Activated CD4-positive, alpha-beta T cell treated with anti-CD3 and anti-CD28 coated beads for 48 hours (primary cell): ENCODE data around the gene EVI5L.
A peak's percentile ranks its signal among the peaks of the same experiment; 100 is the strongest.
"Not testable (repeated sequence)": the region's sequence is repeated elsewhere in the genome, so short reads cannot be mapped to it uniquely, and the experiment has no call there.

Source experiments
- DNase-seq: peaks from one replicate; pipeline ENCODE4 v3.0.0-alpha.2; 2020

Gene EVI5L

DNA sequence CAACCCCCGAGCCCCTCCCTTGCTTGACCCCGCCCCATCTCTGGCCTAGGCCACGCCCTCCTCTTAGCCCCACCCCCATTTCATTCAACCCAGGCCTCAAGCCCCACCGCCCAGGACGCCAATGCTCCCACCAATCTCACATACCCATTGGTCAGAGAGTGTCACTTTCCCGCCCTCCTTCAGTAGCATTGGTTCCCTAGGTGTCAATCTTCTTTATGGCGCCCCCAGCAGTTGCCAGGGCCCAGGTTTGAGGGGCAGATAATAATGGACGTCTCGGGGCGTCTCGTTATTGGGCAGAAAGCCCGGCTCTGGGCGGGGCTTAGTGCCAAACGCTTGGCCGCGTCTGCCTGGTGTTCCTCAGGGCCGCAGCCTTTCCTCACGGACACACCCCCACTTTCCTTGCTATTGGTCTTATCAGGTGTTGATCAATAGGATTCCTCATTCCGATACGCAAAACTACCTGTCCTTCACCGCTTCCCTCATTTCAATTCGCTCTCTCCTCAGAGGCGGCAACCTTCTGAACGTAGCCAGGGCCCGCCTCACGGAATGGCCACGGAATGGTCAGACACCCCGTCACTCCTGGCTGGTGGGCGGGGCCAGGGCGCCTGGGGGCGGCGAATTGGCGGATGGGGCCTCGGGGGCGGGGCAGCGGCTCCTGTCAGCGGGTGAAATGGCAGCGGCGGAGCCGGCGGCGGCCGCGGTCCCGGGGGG, at the start of gene EVI5L:
EVI5L (plus strand) TSS at position 658 of the 711 bp plus-strand sequence. CDS start 16,325 bp downstream, outside the sequence.
- DNase-seq = peak; percentile 99

DNA sequence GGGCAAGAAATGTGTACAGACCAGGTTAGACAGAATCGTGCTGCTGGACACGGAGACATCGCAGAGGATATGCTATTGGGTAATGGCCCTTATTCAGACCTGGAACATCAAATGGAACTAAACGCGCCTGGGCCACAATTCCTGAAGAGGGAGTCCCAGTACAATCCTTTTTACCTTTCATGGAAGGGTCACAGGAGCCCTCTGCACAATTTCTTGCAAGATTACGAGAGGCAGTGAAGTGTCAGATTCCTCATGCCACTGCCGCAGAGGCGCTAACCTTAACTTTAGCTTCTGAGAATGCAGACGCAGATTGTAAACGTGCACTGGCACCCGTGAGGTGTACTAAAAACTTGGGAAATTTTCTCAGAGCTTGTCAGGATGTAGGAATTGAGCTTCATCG, 48.9 kb upstream of the EVI5L start:
- DNase-seq = no peak

DNA sequence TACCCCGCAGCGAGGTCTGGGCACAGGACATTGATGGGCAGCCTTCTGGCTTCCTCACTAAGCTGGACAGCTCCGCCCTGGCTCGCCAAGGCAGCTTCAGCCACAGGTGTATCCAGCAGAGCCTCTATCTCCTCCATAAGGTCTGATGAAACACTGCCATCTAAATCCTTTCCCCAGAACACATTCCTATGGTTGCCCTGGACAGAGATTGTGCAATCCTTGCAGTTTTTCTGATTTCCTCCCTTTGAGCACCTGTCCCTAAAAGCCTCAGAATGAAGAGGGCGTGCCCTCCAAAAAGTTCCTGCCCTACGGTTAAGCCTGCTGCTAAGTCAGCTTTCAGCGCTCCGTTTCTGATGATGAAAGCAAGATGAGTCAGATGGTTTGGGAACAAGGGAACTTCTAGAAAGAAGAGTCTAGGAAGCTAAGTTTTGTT, 46.0 kb upstream of the EVI5L start:
- no peak for DNase-seq

DNA sequence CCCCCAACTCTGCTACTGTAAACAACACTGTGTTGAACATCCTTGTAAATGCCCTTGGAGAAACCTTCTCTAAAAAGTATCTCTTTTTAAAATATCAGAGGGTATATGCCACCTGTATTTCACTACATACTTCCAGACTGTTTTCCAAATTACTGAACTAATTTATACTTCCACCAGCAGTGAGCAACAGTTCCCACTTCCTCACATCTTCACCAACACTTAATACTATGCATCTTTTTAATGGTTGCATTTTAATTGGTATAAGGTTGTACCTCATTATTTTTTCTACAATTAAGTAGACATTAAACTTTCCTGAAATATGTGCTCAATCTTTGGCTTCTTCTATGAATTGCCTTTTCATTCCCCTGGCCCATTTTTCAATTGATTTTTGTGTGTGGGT, 45.2 kb upstream of the EVI5L start:
- no peak for DNase-seq

DNA sequence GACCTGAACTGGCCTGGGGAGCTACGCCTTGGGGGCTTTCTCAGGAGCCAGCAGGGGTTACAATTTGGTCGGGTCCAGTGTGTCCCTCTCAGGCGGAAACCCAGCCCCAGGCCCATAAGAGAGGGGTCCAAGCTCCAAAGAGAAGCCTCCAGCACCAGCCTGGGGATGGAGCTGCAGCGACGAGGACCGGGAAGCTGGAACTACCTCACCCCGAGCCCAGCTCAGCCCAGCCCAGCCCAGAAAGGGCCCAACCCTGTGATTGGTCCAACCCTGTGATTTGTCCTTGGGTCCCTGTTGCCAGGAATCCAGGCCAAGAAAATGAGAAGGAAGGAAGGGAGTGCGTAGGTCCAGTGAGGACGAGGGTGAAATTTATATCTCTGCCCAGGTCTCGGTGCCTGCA, 42.9 kb upstream of the EVI5L start:
- DNase-seq = no peak

DNA sequence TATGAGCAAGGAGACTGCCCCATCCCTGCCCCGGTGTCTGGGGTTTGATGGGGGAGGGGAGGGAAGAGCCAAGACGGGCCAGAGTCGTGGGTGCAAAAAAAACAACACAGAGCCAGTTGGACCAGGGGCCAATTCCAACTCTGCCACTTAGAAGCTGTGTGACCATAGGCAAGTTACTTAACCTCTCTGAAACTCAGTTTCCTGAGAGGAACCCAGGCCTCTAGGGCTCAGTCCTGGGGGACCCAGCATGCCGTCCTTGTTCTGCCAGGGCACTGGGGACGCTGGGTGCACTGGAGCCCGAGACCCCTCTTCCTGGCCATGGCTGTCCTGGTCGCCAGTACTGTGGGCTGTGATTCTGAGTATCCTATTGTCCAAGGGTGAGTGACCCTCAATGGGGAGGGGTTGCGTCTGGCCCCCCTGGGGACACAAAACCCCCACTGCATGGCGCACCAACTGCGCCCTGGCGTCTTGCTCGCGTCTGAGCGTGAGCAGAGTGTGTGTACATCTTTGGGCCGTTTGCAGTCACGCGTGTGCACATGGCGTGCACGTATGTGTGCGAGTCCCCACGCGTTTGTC, 42.3 kb upstream of the EVI5L start:
- no peak for DNase-seq

DNA sequence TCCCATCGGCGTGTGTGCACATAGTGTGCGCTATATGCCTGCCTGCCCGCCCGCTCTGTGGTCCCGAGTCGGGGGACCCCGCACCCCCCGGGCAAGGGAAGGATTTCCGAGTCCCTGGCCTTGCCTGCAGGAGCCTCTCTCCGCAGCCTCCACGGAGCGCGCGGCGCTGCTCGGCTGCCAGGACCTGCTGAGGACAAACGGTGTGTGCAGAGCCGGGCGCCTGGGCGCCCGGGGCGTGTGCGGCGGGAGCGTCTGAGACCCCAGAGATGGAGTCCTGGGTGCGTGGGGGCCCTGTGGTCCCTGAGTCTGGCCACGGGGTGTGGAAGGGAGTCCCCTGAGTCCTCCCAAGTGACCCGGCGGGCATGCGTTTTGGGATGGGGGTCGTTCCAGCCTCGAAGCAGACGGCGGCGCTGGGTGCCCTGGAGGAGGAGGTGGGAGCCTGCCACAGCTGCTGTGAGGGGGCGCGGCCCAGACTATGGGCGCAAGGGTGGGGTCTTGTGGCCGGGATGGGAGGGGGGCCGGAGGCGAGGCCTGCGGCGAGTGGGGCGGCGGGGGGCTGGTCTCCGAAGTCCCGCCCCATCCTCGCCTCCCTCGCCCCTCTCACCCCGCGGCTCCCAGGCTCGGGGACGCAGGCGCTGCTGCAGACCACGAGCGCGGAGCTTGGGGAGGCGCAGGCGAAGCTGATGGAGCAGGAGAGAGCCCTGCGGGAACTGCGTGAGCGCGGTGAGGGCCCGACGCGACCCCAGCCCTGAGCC, 41.7 kb upstream of the EVI5L start:
- DNase-seq = no peak

DNA sequence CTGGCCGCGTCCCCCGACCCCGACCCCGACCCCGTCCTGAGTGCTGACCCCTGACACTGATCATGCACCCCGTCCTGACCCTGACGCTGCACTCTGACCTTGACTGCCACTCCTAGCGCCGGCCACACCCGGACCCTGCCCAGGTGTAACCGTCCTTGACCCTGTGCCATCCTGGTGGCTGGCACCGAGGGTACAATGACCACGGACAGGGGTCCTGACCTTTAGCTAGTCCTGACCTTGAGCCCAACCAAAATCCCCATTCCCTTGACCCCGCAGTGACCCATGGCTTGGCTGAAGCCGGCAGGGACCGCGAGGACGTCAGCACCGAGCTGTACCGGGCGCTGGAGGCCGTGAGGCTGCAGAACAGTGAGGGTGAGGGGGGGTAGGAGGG, 41.1 kb upstream of the EVI5L start:
- no peak for DNase-seq

DNA sequence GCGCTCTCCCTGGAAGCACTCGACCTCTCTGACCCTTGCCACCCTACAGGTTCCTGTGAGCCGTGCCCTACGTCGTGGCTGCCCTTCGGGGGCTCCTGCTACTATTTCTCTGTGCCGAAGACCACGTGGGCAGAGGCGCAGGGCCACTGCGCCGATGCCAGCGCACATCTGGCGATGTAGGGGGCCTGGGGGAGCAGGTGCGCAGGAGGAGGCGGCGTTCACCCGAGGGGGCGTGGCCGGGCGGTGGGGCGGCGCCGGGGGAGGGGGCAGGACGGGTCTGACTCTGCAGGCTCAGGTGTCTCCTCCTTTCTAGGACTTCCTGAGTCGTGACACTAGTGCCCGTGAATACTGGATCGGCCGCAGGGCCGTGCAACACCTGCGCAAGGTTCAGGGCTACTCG, 40.6 kb upstream of the EVI5L start:
- peak; percentile 42 for DNase-seq

DNA sequence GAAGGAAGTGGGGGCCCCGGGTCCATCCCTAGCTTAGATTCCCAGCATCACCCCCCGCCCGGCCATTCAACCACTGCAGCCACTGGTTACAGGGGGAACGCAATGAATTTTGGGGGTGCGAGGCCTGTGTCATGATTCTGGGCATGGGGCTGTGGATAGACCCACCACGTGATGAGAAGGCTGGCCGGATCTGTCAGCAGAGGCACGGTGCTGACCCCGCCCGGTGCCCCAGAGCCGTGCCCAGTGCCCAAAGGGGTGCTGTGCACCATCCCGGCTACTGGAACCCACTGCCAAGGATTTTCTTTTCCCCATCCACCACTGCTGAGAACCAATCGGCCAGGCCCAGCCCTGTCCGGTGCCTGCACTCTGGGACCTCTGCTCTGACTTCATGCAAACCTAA, 39.6 kb upstream of the EVI5L start:
- DNase-seq = no peak

DNA sequence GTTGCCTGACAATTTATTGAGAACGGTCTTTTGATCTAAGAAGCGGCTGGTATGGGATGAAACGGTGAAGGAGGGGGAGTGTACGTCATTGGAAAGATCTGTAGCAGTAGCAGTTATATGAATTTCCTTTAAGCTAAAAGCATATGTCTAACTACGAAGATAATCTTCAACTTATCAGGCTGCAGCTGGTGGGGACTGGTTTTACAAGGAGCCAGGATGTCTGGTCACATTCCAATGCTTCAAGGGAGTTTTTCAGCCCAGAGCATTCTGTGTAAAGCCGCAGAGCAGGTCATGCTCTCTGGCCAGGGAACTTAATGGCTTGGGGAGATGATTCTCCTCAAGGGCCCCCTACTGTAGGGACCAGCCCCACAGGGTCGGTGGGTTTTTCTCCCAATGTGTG, 37.7 kb upstream of the EVI5L start:
- DNase-seq = no peak

DNA sequence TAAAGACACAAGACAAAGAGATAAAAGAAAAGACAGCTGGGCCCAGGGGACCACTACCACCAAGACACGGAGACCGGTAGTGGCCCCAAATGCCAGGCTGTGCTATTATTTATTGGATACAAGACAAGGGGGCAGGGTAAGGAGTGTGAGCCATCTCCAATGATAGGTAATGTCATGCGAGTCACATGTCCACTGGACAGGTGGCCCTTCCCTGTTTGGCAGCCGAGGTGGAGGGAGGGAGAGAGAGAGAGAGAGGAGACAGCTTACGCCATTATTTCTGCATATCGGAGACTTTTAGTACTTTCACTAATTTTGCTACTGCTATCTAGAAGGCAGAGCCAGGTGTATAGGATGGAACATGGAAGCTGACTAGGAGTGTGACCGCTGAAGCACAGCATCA, 37.3 kb upstream of the EVI5L start:
- DNase-seq = not testable (repeated sequence)

DNA sequence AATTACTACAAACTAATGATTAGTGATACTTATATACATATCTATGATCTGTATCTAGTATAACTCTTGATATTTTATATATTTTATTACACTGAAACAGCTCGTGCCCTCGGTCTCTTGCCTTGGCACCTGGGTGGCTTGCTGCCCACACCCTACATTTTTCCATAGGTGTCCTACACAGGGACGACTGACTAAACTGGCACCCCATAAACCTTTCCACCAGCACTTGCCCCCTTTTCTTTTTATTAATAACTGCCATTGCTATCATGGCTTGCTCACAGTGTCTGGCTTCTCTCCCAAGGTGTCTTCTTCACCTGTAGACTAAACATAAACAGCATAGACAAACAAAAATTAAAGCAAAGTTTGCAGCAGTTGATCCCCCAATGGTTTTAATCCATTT, 36.5 kb upstream of the EVI5L start:
- DNase-seq = no peak

DNA sequence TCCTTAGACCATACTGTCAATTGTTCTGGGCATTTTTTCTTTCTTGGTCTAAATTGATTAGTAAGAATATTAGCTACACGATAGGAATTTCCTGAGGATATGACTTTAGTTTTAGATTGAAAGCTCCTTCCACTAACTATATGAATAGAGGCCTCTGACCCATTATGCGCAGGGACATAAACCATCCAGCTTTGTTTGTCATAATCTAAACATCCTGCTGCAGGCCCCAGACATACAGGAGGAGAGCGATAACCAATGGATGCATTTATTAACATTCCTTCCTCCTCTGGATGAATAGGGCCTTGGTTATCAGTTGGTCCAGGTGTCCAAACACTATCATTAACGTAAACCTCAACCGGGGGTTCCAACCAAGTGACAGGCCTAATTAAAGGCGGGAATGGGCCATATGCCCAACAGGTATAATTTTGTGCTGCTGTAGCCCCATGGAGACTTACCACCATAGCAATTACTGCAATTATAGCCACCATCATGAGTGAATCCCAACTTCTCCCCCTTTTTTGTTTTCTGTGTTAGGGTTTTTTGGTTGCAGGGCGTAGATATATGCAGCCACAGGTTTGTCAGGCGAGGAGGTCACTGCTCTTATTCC, 34.4 kb upstream of the EVI5L start:
- no peak for DNase-seq

DNA sequence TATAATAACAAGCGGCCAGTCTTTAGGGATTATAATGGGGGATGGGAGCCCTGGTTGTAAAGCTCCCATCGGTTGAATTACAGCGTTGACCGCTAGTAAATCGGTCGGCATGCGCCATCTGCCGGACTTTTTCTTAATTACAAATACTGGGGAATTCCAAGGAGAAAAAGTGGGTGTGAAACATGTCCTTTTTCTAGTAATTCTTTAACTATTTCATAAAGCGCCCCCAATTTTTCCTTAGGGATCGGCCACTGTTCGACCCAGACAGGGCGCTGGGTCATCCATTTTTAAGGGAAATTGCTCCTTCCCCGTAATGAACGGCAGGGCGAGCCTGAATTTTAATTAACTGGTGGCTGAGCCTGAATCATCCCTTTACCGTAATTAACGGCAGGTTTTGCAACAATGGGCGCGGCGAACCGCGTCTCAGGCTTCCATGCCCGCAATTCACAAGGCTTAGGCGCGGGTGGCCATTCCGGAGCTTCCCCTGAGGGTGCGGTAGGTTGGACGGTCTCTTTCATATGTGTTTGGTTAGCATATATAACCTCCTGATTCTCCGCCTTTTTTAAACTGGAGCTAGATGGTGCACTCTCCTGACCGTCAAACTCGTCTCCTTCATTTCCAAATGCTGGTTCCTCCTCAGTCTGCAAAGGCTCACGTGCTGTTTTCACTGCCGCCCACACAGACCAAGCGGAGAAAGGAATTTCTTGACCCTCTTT, 30.2 kb upstream of the EVI5L start:
- peak; percentile 73 for DNase-seq

DNA sequence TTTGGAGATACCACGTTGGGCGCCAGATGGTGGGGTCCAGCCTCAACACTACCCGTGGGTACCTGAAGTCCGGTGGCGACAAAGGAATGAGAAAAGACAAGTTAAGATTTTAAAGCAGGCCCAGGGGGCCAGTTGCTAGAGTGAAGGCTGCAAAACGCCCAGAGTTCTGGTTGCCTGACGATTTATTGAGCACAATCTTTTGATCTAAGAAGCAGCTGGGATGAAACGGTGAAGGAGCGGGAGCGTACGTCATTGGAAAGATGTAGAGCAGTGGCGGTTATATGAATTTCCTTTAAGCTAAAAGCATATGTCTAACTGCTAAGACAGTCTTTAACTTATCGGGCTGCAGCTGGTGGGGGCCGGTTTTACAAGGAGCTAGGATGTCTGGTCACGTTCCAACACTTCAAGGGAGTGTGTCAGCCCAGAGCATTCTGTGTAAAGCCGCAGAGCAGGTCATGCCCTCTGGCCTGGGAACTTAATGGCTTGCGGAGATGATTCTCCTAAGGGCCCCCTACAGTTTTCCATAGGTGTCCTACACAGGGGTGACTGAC, 28.9 kb upstream of the EVI5L start:
- no peak for DNase-seq

DNA sequence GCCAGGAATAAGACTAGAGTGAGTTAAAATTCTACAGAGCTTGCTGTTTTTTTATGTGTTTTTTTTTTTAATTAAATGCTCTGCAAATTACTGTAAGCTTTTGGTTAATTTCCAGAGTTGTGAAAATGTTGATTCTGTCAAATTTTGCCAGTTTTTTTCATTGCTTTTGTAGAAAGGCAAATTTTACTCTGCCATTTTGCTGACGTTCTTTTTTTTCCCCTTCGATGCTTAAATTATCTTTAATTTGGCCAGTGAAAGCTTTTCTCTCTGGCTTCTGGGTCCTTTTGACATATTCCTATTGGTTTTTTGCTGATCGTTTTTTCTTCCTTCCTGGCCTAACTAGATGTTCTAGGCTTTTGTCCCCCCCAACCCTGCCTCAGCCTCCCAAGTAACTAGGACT, 23.8 kb upstream of the EVI5L start:
- DNase-seq = no peak

DNA sequence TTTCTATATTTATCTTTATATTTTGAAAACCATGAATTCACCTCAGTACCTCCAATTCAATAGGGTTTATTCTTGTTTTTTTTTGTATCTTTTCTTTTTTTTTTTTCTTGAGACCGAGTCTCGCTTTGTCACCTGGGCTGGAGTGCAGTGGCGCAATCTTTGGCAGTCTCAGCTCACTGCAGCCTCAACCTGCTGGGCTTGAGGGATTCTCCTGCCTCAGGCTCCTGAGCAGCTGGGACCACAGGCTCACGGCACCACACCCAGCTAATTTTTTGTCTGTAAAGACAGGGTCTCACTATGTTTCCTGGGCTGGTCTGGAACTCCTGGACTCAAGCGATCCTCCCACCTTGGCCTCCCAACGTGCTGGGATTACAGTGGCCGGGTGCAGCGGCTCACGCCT, 23.1 kb upstream of the EVI5L start:
- DNase-seq = no peak

DNA sequence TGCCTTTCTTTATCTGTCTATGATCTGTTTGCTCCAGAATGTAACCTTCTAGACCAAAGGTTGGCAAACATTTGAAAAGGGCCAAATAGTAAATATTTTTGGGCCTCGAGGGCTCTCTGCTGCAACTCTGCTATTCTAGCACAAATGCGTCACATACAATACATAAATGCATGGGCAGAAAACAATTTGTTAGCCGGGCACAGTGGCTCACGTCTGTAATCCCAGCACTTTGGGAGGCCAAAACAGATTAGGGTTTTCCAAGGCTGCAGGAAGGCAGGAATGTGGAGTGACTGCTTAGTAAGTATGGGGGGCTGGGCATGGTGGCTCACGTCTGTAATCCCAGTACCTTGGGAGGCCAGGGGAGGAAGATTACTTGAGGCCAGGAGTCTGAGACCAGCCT, 21.9 kb upstream of the EVI5L start:
- DNase-seq = no peak

DNA sequence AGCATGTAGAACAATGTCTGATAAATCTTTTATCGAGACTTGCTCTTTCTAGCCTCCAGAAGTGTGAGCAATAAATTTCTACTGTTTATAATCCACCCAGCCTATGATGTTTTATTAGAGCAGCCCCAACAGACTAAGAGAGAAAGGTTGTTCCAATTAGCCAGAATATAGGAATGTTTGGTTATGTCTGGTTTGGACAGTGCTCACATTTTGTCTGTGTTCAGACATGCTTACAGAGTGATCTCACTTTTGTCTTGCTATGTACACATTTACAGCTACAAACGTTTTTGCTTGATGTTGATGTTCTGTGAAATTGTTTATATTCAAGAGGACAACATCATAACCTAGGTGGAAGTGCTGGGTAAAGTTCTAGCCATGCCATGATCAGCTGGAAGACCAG, 18.0 kb upstream of the EVI5L start:
- DNase-seq = no peak

DNA sequence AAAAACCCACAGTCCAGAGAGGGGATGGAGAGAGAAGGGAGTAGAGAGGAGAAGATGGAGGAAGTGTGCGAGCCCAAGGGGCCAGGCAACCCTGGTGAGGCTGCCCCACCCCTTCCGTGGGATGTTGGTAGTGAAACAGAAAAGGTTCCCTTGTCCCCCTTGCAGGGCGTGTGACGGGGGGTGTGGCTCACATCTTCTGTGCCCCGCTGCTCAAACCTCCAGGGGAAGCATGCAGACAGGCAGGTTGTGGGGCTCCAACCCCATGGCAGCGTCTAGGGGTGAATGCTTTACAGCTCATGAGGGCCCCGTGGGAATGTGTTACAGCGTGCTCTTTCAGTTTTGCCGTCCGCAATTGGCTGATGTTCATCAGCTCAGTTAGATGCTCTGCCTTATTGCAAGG, 14.7 kb upstream of the EVI5L start:
- no peak for DNase-seq

DNA sequence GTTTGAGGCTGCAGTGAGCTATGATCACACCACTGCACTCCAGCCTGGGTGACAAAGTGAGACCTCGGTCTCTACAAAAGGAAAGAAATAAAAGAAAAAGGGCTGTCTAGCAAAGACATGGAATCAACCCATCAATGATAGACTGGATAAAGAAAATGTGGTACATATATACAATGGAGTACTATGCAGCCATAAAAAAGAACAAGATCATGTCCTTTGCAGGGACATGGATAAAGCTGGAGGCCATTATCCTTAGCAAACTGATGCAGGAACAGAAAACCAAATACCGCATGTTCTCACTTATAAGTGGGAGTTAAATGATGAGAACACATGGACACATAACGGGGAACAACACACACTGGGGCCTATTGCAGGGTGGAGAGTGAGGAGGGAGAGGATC, 14.0 kb upstream of the EVI5L start:
- DNase-seq = not testable (repeated sequence)

DNA sequence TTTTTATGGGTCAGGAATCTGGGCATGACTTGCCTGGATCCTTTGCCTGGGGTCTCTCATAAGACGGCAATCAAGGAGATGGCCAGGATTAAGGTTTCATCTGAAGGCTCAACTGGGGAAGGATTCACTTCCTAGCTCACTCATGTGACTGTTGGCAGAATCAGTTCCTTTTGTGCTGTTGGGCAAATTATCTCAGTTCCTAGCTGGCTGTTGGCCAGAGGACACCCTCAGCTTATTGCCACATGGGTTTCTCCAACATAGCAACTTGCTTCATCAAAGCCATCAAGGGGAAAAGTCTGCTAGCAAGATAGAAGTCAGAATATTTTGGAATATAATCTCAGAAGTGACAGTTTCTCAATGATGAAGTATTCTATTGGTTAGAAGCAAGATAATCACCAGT, 12.2 kb upstream of the EVI5L start:
- DNase-seq = no peak
